ENCODE data around the gene SGCE. TPM values are rescaled to one million over a fixed set of nuclear protein-coding genes. Genes with fewer than 3 reads are reported as not detected.

The SGCE gene
- total and polyA plus RNA-seq, 2 experiments from 2014 or later, result 46.1 to 54.8 TPM

- TF ChIP-seq CTCF (conservative IDR thresholded peaks at IDR 0.05; ENCODE audit: low read depth in 2 of 2), result no peak
- no peak for TF ChIP-seq ZNF114 (CRISPR knock-in tag; IDR thresholded peaks at IDR 0.05)
- no peak for TF ChIP-seq REST (IDR thresholded peaks at IDR 0.05; ENCODE audit: unreplicated experiment)
- TF ChIP-seq STAT1 (IDR thresholded peaks at IDR 0.05; ENCODE audit: unreplicated experiment), result no peak
- TF ChIP-seq JUNB (IDR thresholded peaks at IDR 0.05; ENCODE audit: unreplicated experiment), result no peak
Observed at GRCh38 chr7:94559972-94560371, 96.0 kb downstream of the SGCE start (continued).

GRCh38 chr7:94557215-94557614 is 98.7 kb downstream of the SGCE start:
- DNase-seq (ENCODE audit: low spot score) (no peak), ATAC-seq (no peak)
- Histone ChIP-seq H3K27ac (ENCODE audit: low read depth) (no peak overlapping the region), H3F3A (replicated peaks; ENCODE audit: low read depth) (no peaks in the 10 kb centered on the region), H3K9me2 (ENCODE audit: insufficient read depth) (no peaks in the 10 kb centered on the region), H3K4me1 (ENCODE audit: insufficient read depth) (no peaks in the 10 kb centered on the region), H3K4me3 (no peak overlapping the region), H2AFZ (no peak overlapping the region), H4K20me1 (replicated peaks; ENCODE audit: insufficient read depth) (no peaks in the 10 kb centered on the region), H3K27me3 (ENCODE audit: insufficient read depth) (no peaks in the 10 kb centered on the region), H3K79me2 (replicated peaks; ENCODE audit: insufficient read depth) (no peaks in the 10 kb centered on the region), H3K4me2 (no peak overlapping the region), H3K36me3 (ENCODE audit: insufficient read depth) (peaks cover 7% of the 10 kb centered on the region; the same call in 1 of the 2 replicates)
- TF ChIP-seq EZH2 (IDR thresholded peaks at IDR 0.05; ENCODE audit: low read depth, unreplicated experiment), result no peak
- no peak for TF ChIP-seq STAT1 (IDR thresholded peaks at IDR 0.05; ENCODE audit: unreplicated experiment)
- TF ChIP-seq POLR2AphosphoS5 (IDR thresholded peaks at IDR 0.05; ENCODE audit: low read depth), result no peak
- TF ChIP-seq NANOG (IDR thresholded peaks at IDR 0.05; ENCODE audit: borderline replicate concordance), result no peak
- no peak for TF ChIP-seq JUNB (IDR thresholded peaks at IDR 0.05; ENCODE audit: unreplicated experiment)
- TF ChIP-seq ZNF331 (CRISPR knock-in tag; IDR thresholded peaks at IDR 0.05; ENCODE audit: low read depth), result no peak
- peaks cover 9% of the 10 kb centered on the region for H3K36me3 Mint-ChIP-seq (ENCODE audit: low read depth)
- H3K4me3 Mint-ChIP-seq, result no peak overlapping the region
- H3K9me3 Mint-ChIP-seq, result no peaks in the 10 kb centered on the region
- no peak overlapping the region for H3K27ac Mint-ChIP-seq
- no peaks in the 10 kb centered on the region for H3K4me1 Mint-ChIP-seq
- H3K27me3 Mint-ChIP-seq (ENCODE audit: insufficient read depth, low read depth, poor library complexity), result no peaks in the 10 kb centered on the region

GRCh38 chr7:94556028-94556427 is 99.9 kb downstream of the SGCE start:
- ATAC-seq, result no peak
- Mint-ChIP-seq H3K9me3 (no peaks in the 10 kb centered on the region), H3K4me3 (no peak overlapping the region), H3K4me1 (no peaks in the 10 kb centered on the region), H3K27me3 (ENCODE audit: insufficient read depth, low read depth, poor library complexity) (no peaks in the 10 kb centered on the region), H3K27ac (no peak overlapping the region), H3K36me3 (ENCODE audit: low read depth) (peaks cover 9% of the 10 kb centered on the region)
- no peaks in the 10 kb centered on the region for H3K79me2 ChIP-seq (replicated peaks; ENCODE audit: insufficient read depth)
- TF ChIP-seq POLR2AphosphoS5 (IDR thresholded peaks at IDR 0.05; ENCODE audit: low read depth) (no peak), REST (IDR thresholded peaks at IDR 0.05; ENCODE audit: unreplicated experiment) (no peak), CREB1 (CRISPR knock-in tag; IDR thresholded peaks at IDR 0.05; ENCODE audit: low read depth) (no peak), ZNF331 (CRISPR knock-in tag; IDR thresholded peaks at IDR 0.05; ENCODE audit: low read depth) (no peak), EZH2 (IDR thresholded peaks at IDR 0.05; ENCODE audit: low read depth, unreplicated experiment) (no peak), STAT1 (IDR thresholded peaks at IDR 0.05; ENCODE audit: unreplicated experiment) (no peak), ETS1 (IDR thresholded peaks at IDR 0.05) (no peak)
- no peak overlapping the region for H3K4me2 ChIP-seq
- no peak overlapping the region for H2AFZ ChIP-seq
- H3F3A ChIP-seq (replicated peaks; ENCODE audit: low read depth), result no peaks in the 10 kb centered on the region
- no peaks in the 10 kb centered on the region for H3K27me3 ChIP-seq (ENCODE audit: insufficient read depth)
- no peaks in the 10 kb centered on the region for H4K20me1 ChIP-seq (replicated peaks; ENCODE audit: insufficient read depth)
- H3K4me1 ChIP-seq (ENCODE audit: insufficient read depth), result no peaks in the 10 kb centered on the region
- H3K27ac ChIP-seq (ENCODE audit: low read depth), result no peak overlapping the region
- no peak for DNase-seq (ENCODE audit: low spot score)
- no peaks in the 10 kb centered on the region for H3K9me2 ChIP-seq (ENCODE audit: insufficient read depth)
- peaks cover 7% of the 10 kb centered on the region; the same call in 1 of the 2 replicates for H3K36me3 ChIP-seq (ENCODE audit: insufficient read depth)
- no peak overlapping the region for H3K4me3 ChIP-seq

All from GM23338 (cell line).